Lung (tissue), 13 donors: ENCODE results near the gene RGL3. TPM values are rescaled to one million over a fixed set of nuclear protein-coding genes. Genes with fewer than 3 reads are reported as not detected.

Experiments used
- ATAC-seq: fragments of 200-7000 bp; cut with Tn5 transposase; one replicate; pipeline ENCODE4 v1.9.1; 2020; ENCODE audit warnings: moderate number of reproducible peaks; ENCODE audit not compliant: insufficient read depth, low FRiP score
- DNase-seq, 3 donors: peaks; one replicate each; pipeline ENCODE4 v3.0.0-alpha.2; 2013 to 2017
- H3K27ac ChIP-seq, 2 donors: one replicate each; pipeline ENCODE4 v1.5.1; 2013; ENCODE audit warnings: mild to moderate bottlenecking in 2 of 2, moderate library complexity in 2 of 2, control low read depth in 1 of 2, inconsistent platforms in 1 of 2, low read depth in 1 of 2, low read length in 1 of 2
- H3K27me3 ChIP-seq, 3 donors: one replicate each; pipeline ENCODE4 v1.5.1; 2013; ENCODE audit warnings: low read length in 2 of 3; ENCODE audit not compliant: control insufficient read depth in 3 of 3, insufficient read depth in 3 of 3
- H3K36me3 ChIP-seq, 4 donors: one replicate each; pipeline ENCODE4 v1.5.1; 2013; ENCODE audit warnings: low read length in 4 of 4, mild to moderate bottlenecking in 1 of 4, moderate library complexity in 1 of 4; ENCODE audit not compliant: control insufficient read depth in 4 of 4, insufficient read depth in 4 of 4
- H3K4me1 ChIP-seq, 5 donors: one replicate each; pipeline ENCODE4 v1.5.1; 2013; ENCODE audit warnings: low read length in 5 of 5, mild to moderate bottlenecking in 2 of 5, moderate library complexity in 1 of 5; ENCODE audit not compliant: control insufficient read depth in 5 of 5, insufficient read depth in 5 of 5
- H3K4me3 ChIP-seq: one replicate; pipeline ENCODE4 v1.5.1; 2013; ENCODE audit warnings: mild to moderate bottlenecking, control low read depth, moderate library complexity
- H3K9ac ChIP-seq, 2 donors: one replicate each; pipeline ENCODE4 v1.5.1; 2013; ENCODE audit warnings: low read length in 2 of 2, control low read depth in 1 of 2; ENCODE audit not compliant: insufficient read depth in 1 of 2
- H3K9me3 ChIP-seq, 4 donors: one replicate each; pipeline ENCODE4 v1.5.1; 2013; ENCODE audit warnings: low read length in 3 of 4, mild to moderate bottlenecking in 1 of 4, moderate library complexity in 1 of 4; ENCODE audit not compliant: control insufficient read depth in 4 of 4, insufficient read depth in 3 of 4
- WGBS, 2 donors: extraction: QIAGEN DNeasy Blood & Tissue Kit; methylation state at CpG; one replicate each; pipeline ENCODE4 v1.1.7; 2013; 5-methylcytosine and 5-hydroxymethylcytosine counted together
- polyA plus RNA-seq, 2 donors: library from polyadenylated mRNA; stranded (reverse); fragments of 200-250 nt; gene quantifications; one replicate each; pipeline ENCODE4 v1.2.1, GENCODE V29; 2013
- small RNA-seq: library from RNA; depleted of rRNA; stranded (forward); fragments of <200 nt; gene quantifications from one replicate; pipeline ENCODE3, GENCODE V24; 2014; ENCODE audit warnings: low replicate concordance
- total RNA-seq, 2 donors: library from RNA; depleted of rRNA in 1 of 2; stranded (reverse); fragments of >200 nt in 1 of 2; gene quantifications; one replicate each; pipeline ENCODE4 v1.2.1, GENCODE V29; 2014 to 2021
- TF ChIP-seq, protein P1 (sequence below): IDR thresholded peaks from 2 replicates; pipeline ENCODE4 v1.5.1; 2012; ENCODE audit warnings: mild to moderate bottlenecking; ENCODE audit errors: control extremely low read depth, extremely low read depth
- donor health status: control.
- donor health status: control.
- donor health status: Bipolar disorder and iron deficiency.
- donor health status: healthy.
- donor health status: DM: yes; HTN: yes; CAD: no.

The RGL3 gene
- total and polyA plus RNA-seq, 4 donors: 10.4 to 45.2 (median 37.3) TPM

DNA sequence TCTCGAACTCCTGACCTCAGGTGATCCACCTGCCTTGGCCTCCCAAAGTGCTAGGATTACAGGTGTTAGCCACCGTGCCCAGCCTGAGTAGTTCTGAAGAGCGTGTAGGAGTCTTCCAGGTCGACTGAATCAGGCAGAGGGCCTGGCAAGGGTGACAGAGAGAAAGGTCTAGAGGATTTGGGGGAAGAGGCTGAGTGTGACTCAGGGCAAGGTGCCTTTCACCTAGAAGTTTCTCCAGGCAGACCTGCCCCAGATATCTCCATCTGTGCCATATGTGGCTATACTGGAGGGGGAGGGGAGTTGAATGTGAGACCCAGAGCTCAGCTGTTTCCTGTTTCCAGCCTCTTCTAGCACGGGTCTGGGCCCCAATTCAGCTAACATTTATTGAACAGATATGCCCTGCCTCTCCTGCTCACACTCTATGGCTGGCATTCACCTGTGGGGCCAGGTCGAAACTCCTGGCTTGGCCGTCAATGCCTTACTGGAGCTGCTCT, 71.5 kb downstream of the RGL3 start:
- ATAC-seq: no peak
- no peak for DNase-seq
- WGBS, 2 donors: 75 to 78% methylated on average over 7 of the region's 7 CpGs
- H3K27ac ChIP-seq: no peak overlapping the region
- peaks cover 0 to 5% (median 2%) of the 10 kb centered on the region in 4 donors for H3K9me3 ChIP-seq
- H3K9ac ChIP-seq: no peak overlapping the region
- peaks cover 5 to 19% (median 8%) of the 10 kb centered on the region in 5 donors for H3K4me1 ChIP-seq
- no peak overlapping the region for H3K4me3 ChIP-seq
- TF ChIP-seq, protein P1, sequence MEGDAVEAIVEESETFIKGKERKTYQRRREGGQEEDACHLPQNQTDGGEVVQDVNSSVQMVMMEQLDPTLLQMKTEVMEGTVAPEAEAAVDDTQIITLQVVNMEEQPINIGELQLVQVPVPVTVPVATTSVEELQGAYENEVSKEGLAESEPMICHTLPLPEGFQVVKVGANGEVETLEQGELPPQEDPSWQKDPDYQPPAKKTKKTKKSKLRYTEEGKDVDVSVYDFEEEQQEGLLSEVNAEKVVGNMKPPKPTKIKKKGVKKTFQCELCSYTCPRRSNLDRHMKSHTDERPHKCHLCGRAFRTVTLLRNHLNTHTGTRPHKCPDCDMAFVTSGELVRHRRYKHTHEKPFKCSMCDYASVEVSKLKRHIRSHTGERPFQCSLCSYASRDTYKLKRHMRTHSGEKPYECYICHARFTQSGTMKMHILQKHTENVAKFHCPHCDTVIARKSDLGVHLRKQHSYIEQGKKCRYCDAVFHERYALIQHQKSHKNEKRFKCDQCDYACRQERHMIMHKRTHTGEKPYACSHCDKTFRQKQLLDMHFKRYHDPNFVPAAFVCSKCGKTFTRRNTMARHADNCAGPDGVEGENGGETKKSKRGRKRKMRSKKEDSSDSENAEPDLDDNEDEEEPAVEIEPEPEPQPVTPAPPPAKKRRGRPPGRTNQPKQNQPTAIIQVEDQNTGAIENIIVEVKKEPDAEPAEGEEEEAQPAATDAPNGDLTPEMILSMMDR: no peak
- no peaks in the 10 kb centered on the region for H3K27me3 ChIP-seq
- peaks cover 0 to 1% (median 0%) of the 10 kb centered on the region in 4 donors for H3K36me3 ChIP-seq

DNA sequence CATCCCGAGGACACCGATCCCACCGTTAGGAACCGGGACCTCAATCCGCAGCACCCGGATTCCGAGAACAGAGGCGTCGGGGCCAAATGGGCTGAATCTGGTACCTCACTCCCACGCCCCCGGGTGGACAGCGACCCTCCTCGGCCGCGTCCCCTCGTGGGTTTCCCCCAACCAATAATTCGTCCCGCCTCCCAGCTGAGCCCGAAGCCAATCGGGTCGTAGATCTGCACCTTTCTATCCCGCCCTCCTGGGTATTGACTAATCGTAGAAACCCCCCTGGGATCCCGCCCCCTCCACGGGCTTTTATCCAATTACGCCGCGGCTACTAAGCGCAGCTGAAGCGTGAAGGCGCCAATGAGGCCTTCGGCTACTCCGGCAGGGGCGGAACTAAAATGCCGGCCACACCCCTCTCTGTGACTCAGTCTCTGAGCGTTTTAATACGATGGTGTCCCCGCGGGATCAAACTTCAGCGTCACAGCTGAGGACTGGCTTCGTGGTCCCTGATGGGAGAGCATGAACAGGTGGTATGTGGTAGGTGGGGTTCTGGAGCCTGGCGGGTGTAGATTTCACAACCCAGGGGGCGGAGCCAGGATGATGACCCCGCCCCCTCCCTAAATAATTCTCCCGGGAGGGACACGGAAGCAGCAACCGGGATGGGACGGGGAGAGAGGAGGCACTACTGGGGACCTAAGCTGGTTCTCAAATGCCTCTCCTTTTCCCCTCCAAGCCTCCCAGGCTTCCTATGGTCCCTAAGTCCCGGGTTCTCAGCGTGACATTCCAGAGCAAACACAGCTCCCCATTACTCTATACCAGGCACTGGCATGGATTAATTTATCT, 72.8 kb downstream of the RGL3 start, which contains the start of the genes CCDC159 and TMEM205:
TSS of gene CCDC159 (plus strand) at position 416 of the 837 bp plus-strand sequence. CDS start at position 504, 88 bp downstream.
TSS of gene TMEM205 (minus strand) at position 165 of the 837 bp plus-strand sequence. CDS start 649 bp downstream, outside the sequence.
- ATAC-seq (peak; percentile 95), DNase-seq (peak; percentile 99 to 100 (median 99))
- Histone ChIP-seq H3K9ac (peak within 1 kb of the TSS; percentile 65 to 96), H3K4me1 (peaks cover 5 to 19% (median 8%) of the 10 kb centered on the region in 5 donors), H3K27ac (peak within 1 kb of the TSS; percentile 55 to 85), H3K9me3 (peaks cover 0 to 5% (median 2%) of the 10 kb centered on the region in 4 donors), H3K27me3 (no peaks in the 10 kb centered on the region), H3K4me3 (peak within 1 kb of the TSS; percentile 83), H3K36me3 (peaks cover 0 to 5% (median 3%) of the 10 kb centered on the region in 4 donors)
- TF ChIP-seq, protein P1: no peak
- WGBS, 2 donors: 0 to 1% methylated on average over 50 of the region's 50 CpGs

DNA sequence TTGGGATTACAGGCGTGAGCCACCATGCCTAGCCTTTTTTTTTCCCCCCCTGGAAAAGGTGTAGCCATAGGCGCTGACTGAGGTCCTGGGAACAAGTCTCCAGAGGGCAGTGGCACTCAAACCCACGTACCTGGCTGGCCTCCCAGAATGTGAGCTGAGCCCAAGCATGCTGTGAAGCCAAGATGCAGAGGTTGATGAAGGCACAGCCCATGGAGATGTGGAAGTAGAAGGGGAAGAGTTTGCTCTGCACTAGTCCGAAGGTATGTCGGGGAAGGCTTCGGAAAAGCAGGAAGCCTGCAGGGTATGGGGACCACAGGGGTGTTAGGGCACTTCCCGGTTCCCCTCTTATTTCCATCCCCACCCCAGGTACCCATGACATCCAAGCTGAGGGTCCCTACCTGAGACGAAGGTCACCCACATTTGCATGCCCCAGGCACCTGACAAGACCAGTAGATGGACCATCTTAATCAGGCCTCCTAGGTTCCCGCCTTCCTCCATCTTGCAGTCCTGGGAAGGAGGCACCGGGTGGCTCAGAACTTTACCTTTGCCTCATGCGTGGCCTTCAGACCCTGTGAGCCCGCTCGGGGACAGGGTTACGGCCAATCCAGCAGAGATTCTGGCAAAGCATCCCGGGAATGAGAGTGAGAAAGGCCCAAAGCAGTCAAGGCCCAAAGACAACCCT, 73.9 kb downstream of the RGL3 start:
- DNase-seq (no peak), ATAC-seq (no peak)
- H3K9me3 ChIP-seq: peaks cover 0 to 5% (median 2%) of the 10 kb centered on the region in 4 donors
- H3K9ac ChIP-seq: peak overlapping the region; percentile 51 to 96
- H3K4me1 ChIP-seq: peaks cover 5 to 19% (median 8%) of the 10 kb centered on the region in 5 donors
- no peaks in the 10 kb centered on the region for H3K27me3 ChIP-seq
- H3K36me3 ChIP-seq: peaks cover 0 to 6% (median 4%) of the 10 kb centered on the region in 4 donors
- WGBS, 2 donors: 44% methylated on average over 15 of the region's 15 CpGs
- peak overlapping the region; percentile 83 for H3K4me3 ChIP-seq
- TF ChIP-seq, protein P1: no peak
- H3K27ac ChIP-seq: peak overlapping the region; percentile 55 to 85

Small RNA genes lying within 50 kb of the gene (small RNA-seq; reads per million reads assigned to genes)
- gene RF00019: not detected

Other genes with a start within 250 kb of the RGL3 start
- gene KANK2, start 221.8 kb downstream of the RGL3 start, total RNA-seq: 100 to 1,000 TPM; 129 to 164 TPM
- gene KANK2, start 221.8 kb downstream of the RGL3 start, polyA plus RNA-seq: 10 to 100 TPM; 90.1 to 96.8 TPM
- not detected for gene ANGPTL8, start 179.7 kb downstream of the RGL3 start, total RNA-seq
- gene ANGPTL8, start 179.7 kb downstream of the RGL3 start, polyA plus RNA-seq: 1 to 10 TPM in 1 of 2 donors, under 1 TPM in 1; 0.19 to 1.0 TPM
- gene DOCK6, start 156.8 kb downstream of the RGL3 start, total RNA-seq: 100 to 1,000 TPM in 1 of 2 donors, 10 to 100 TPM in 1; 60.2 to 129 TPM
- gene DOCK6, start 156.8 kb downstream of the RGL3 start, polyA plus RNA-seq: 10 to 100 TPM; 38.6 to 87.3 TPM
- gene TSPAN16, start 123.2 kb downstream of the RGL3 start, total RNA-seq: not detected
- gene TSPAN16, start 123.2 kb downstream of the RGL3 start, polyA plus RNA-seq: not detected
- gene RAB3D, start 79.7 kb downstream of the RGL3 start, total RNA-seq: 10 to 100 TPM; 28.0 to 73.2 TPM
- gene RAB3D, start 79.7 kb downstream of the RGL3 start, polyA plus RNA-seq: 10 to 100 TPM; 16.0 to 18.6 TPM
- 100 to 1,000 TPM; 101 to 125 TPM for gene TMEM205, start 73.0 kb downstream of the RGL3 start, total RNA-seq
- gene TMEM205, start 73.0 kb downstream of the RGL3 start, polyA plus RNA-seq: 100 to 1,000 TPM; 129 to 166 TPM
- 10 to 100 TPM; 25.8 to 26.5 TPM for gene CCDC159, start 72.8 kb downstream of the RGL3 start, total RNA-seq
- gene CCDC159, start 72.8 kb downstream of the RGL3 start, polyA plus RNA-seq: 10 to 100 TPM; 40.9 to 55.2 TPM
- 10 to 100 TPM in 1 of 2 donors, 1 to 10 TPM in 1; 9.1 to 33.2 TPM for gene PLPPR2, start 63.9 kb downstream of the RGL3 start, total RNA-seq
- 10 to 100 TPM; 15.3 to 35.1 TPM for gene PLPPR2, start 63.9 kb downstream of the RGL3 start, polyA plus RNA-seq
- 1 to 10 TPM; 1.1 to 4.1 TPM for gene SWSAP1, start 44.6 kb downstream of the RGL3 start, total RNA-seq
- gene SWSAP1, start 44.6 kb downstream of the RGL3 start, polyA plus RNA-seq: 1 to 10 TPM; 3.5 to 4.0 TPM
- gene EPOR, start 35.0 kb downstream of the RGL3 start, total RNA-seq: 10 to 100 TPM; 14.5 to 20.6 TPM
- 10 to 100 TPM in 1 of 2 donors, 1 to 10 TPM in 1; 8.7 to 14.7 TPM for gene EPOR, start 35.0 kb downstream of the RGL3 start, polyA plus RNA-seq
- 1 to 10 TPM; 3.9 to 9.8 TPM for gene ODAD3, start 15.8 kb upstream of the RGL3 start, total RNA-seq
- 1 to 10 TPM; 2.0 to 4.5 TPM for gene ODAD3, start 15.8 kb upstream of the RGL3 start, polyA plus RNA-seq
- 100 to 1,000 TPM; 115 to 315 TPM for gene PRKCSH, start 16.3 kb upstream of the RGL3 start, total RNA-seq
- 100 to 1,000 TPM; 142 to 174 TPM for gene PRKCSH, start 16.3 kb upstream of the RGL3 start, polyA plus RNA-seq
- gene ELAVL3, start 61.7 kb upstream of the RGL3 start, total RNA-seq: under 1 TPM in 1 of 2 donors, not detected in 1; 0.34 TPM
- under 1 TPM in 1 of 2 donors, not detected in 1; 0.15 TPM for gene ELAVL3, start 61.7 kb upstream of the RGL3 start, polyA plus RNA-seq
- 10 to 100 TPM in 1 of 2 donors, 1 to 10 TPM in 1; 5.4 to 12.9 TPM for gene ZNF653, start 86.5 kb upstream of the RGL3 start, total RNA-seq
- gene ZNF653, start 86.5 kb upstream of the RGL3 start, polyA plus RNA-seq: 10 to 100 TPM in 1 of 2 donors, 1 to 10 TPM in 1; 7.7 to 10.2 TPM
- 10 to 100 TPM; 31.7 to 46.4 TPM for gene ECSIT, start 109.8 kb upstream of the RGL3 start, total RNA-seq
- 10 to 100 TPM; 34.4 to 58.8 TPM for gene ECSIT, start 109.8 kb upstream of the RGL3 start, polyA plus RNA-seq
- 10 to 100 TPM; 16.5 to 34.9 TPM for gene CNN1, start 119.5 kb upstream of the RGL3 start, total RNA-seq
- 10 to 100 TPM; 17.2 to 27.8 TPM for gene CNN1, start 119.5 kb upstream of the RGL3 start, polyA plus RNA-seq
- 10 to 100 TPM; 19.2 to 64.2 TPM for gene ELOF1, start 139.9 kb upstream of the RGL3 start, total RNA-seq
- gene ELOF1, start 139.9 kb upstream of the RGL3 start, polyA plus RNA-seq: 10 to 100 TPM; 56.9 to 82.8 TPM
- gene ACP5, start 158.3 kb upstream of the RGL3 start, total RNA-seq: 100 to 1,000 TPM in 1 of 2 donors, 10 to 100 TPM in 1; 22.5 to 184 TPM
- 100 to 1,000 TPM in 1 of 2 donors, 10 to 100 TPM in 1; 95.6 to 301 TPM for gene ACP5, start 158.3 kb upstream of the RGL3 start, polyA plus RNA-seq
- 10 to 100 TPM; 10.2 to 30.6 TPM for gene ZNF627, start 178.2 kb upstream of the RGL3 start, total RNA-seq
- 1 to 10 TPM; 4.8 to 7.4 TPM for gene ZNF627, start 178.2 kb upstream of the RGL3 start, polyA plus RNA-seq